ENCODE measurements around the gene PXMP2. TPM values are rescaled to one million over a fixed set of nuclear protein-coding genes. Genes with fewer than 3 reads are reported as not detected.

PXMP2 gene
- total and polyA plus RNA-seq, 4 donors = 43.8 to 259 (median 135) TPM

DNA sequence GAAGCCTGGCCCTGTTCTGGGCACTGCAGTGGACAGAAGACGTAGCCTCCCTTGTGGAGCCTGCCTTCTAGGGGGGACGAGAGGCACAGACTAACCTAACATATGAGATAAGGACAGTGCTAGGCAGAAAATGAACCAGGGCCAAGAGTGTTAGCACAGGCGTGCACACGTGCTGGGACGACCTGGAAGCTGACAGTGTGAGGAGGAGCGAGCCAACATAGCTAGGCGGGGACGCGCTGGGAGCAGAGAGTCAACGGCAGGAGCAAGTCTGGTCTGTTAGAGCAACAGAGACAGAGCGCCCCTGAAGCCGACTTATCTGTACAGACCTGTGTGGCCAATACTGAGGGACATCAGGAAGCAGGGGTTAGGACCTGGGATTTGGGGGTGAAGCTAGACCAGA lies 8.0 kb downstream of the PXMP2 start:
- WGBS = 39% methylated on average over 12 of the region's 12 CpGs
- TF ChIP-seq YY1 (IDR thresholded peaks at IDR 0.05) (peak; percentile 32), RXRA (IDR thresholded peaks at IDR 0.05) (peak; percentile 36 to 73), GABPA (IDR thresholded peaks at IDR 0.05 in 1 of 2, conservative IDR thresholded peaks at IDR 0.05 in 1 of 2) (peak in 1 of 2 donors; percentile 53), RAD21 (IDR thresholded peaks at IDR 0.05) (peak in 1 of 2 donors; percentile 27), HNF4A (conservative IDR thresholded peaks at IDR 0.05) (peak; percentile 28 to 66), FOXA2 (IDR thresholded peaks at IDR 0.05) (no peak), JUND (IDR thresholded peaks at IDR 0.05) (no peak), SP1 (IDR thresholded peaks at IDR 0.05) (peak; percentile 44)
- TF ChIP-seq, protein P1, sequence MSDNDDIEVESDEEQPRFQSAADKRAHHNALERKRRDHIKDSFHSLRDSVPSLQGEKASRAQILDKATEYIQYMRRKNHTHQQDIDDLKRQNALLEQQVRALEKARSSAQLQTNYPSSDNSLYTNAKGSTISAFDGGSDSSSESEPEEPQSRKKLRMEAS (IDR thresholded peaks at IDR 0.05) = peak; percentile 81
- TF ChIP-seq, protein P2, sequence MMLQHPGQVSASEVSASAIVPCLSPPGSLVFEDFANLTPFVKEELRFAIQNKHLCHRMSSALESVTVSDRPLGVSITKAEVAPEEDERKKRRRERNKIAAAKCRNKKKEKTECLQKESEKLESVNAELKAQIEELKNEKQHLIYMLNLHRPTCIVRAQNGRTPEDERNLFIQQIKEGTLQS (IDR thresholded peaks at IDR 0.05) = no peak
- TF ChIP-seq, protein P3, sequence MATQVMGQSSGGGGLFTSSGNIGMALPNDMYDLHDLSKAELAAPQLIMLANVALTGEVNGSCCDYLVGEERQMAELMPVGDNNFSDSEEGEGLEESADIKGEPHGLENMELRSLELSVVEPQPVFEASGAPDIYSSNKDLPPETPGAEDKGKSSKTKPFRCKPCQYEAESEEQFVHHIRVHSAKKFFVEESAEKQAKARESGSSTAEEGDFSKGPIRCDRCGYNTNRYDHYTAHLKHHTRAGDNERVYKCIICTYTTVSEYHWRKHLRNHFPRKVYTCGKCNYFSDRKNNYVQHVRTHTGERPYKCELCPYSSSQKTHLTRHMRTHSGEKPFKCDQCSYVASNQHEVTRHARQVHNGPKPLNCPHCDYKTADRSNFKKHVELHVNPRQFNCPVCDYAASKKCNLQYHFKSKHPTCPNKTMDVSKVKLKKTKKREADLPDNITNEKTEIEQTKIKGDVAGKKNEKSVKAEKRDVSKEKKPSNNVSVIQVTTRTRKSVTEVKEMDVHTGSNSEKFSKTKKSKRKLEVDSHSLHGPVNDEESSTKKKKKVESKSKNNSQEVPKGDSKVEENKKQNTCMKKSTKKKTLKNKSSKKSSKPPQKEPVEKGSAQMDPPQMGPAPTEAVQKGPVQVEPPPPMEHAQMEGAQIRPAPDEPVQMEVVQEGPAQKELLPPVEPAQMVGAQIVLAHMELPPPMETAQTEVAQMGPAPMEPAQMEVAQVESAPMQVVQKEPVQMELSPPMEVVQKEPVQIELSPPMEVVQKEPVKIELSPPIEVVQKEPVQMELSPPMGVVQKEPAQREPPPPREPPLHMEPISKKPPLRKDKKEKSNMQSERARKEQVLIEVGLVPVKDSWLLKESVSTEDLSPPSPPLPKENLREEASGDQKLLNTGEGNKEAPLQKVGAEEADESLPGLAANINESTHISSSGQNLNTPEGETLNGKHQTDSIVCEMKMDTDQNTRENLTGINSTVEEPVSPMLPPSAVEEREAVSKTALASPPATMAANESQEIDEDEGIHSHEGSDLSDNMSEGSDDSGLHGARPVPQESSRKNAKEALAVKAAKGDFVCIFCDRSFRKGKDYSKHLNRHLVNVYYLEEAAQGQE (IDR thresholded peaks at IDR 0.05) = peak; percentile 13
- DNase-seq (ENCODE audit: low spot score) = no peak
- Histone ChIP-seq H3K9ac (ENCODE audit: low read depth in 1 of 2, low read length in 2 of 2) (no peak overlapping the region), H3K4me3 (ENCODE audit: low read depth in 1 of 3, low read length in 3 of 3) (no peak overlapping the region), H3K27me3 (ENCODE audit: control insufficient read depth in 4 of 4, insufficient read depth in 4 of 4, low read length in 3 of 4) (no peaks in the 10 kb centered on the region), H3K4me1 (ENCODE audit: control insufficient read depth in 4 of 4, insufficient read depth in 4 of 4, low read length in 3 of 4) (peaks cover 0 to 35% (median 19%) of the 10 kb centered on the region in 4 donors), H3K27ac (ENCODE audit: low read depth in 1 of 2, low read length in 2 of 2) (peak overlapping the region; percentile 19 to 53), H3K36me3 (ENCODE audit: control insufficient read depth in 4 of 4, insufficient read depth in 3 of 4, low read depth in 1 of 4, low read length in 3 of 4) (peaks cover 6 to 22% (median 13%) of the 10 kb centered on the region in 4 donors), H3K9me3 (ENCODE audit: control insufficient read depth in 4 of 4, low read length in 3 of 4) (no peaks in the 10 kb centered on the region)

DNA sequence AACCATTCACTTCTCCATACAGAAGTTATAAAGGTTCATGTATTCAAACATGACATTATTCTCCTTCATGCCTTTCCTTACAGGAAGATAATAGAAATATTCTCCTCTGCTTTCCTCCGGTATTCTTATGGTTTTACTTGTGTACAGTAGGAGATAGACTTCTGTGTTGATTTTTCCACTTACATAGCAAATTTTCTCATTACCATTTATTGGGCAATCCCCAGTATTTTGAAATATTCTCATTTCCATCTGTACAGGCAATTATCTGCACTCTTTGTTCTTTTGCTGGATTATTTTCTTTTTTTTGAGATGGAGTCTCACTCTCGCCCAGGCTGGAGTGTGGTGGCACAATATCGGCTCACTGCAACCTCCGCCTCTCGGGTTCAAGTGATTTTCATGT lies 11.0 kb downstream of the PXMP2 start:
- Histone ChIP-seq H3K4me3 (ENCODE audit: low read depth in 1 of 3, low read length in 3 of 3) (no peak overlapping the region), H3K9me3 (ENCODE audit: control insufficient read depth in 4 of 4, low read length in 3 of 4) (no peaks in the 10 kb centered on the region), H3K9ac (ENCODE audit: low read depth in 1 of 2, low read length in 2 of 2) (no peak overlapping the region), H3K27ac (ENCODE audit: low read depth in 1 of 2, low read length in 2 of 2) (no peak overlapping the region), H3K4me1 (ENCODE audit: control insufficient read depth in 4 of 4, insufficient read depth in 4 of 4, low read length in 3 of 4) (peaks cover 0 to 36% (median 19%) of the 10 kb centered on the region in 4 donors), H3K36me3 (ENCODE audit: control insufficient read depth in 4 of 4, insufficient read depth in 3 of 4, low read depth in 1 of 4, low read length in 3 of 4) (peaks cover 11 to 32% (median 20%) of the 10 kb centered on the region in 4 donors), H3K27me3 (ENCODE audit: control insufficient read depth in 4 of 4, insufficient read depth in 4 of 4, low read length in 3 of 4) (no peaks in the 10 kb centered on the region)
- TF ChIP-seq HNF4A (conservative IDR thresholded peaks at IDR 0.05) (no peak), RAD21 (IDR thresholded peaks at IDR 0.05) (no peak), FOXA2 (IDR thresholded peaks at IDR 0.05) (peak; percentile 18)
- WGBS = 76% methylated on average over 5 of the region's 5 CpGs
- no peak for DNase-seq (ENCODE audit: low spot score)

DNA sequence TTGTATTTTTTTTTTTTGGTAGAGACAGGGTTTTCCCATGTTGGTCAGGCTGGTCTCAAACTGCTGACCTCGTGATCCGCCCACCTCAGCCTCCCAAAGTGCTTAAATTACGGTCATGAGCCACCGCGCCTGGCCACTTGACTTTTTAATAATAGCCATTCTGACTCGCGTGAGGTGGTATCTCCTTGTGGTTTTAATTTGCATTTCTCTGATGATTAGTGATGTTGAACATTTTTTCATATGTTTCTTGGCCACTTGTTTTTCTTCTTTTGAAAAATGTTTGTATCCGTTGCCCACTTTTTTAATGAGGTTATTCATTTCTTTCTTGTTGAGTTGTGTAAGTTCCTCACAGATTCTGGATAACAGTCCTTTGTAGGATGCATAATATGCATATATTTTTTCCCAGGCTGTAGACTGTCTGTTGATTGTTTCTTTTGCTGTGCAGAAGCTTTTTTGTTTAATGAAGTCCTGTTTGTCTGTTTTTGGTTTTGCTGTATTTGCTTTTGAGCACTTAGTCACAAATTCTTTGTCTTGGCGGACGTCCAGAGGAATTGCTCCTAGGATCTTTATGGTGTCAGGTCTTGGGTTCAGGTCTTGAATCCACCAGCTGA lies 12.9 kb downstream of the PXMP2 start:
- H3K27me3 ChIP-seq (ENCODE audit: control insufficient read depth in 4 of 4, insufficient read depth in 4 of 4, low read length in 3 of 4) = no peaks in the 10 kb centered on the region
- H3K36me3 ChIP-seq (ENCODE audit: control insufficient read depth in 4 of 4, insufficient read depth in 3 of 4, low read depth in 1 of 4, low read length in 3 of 4) = peaks cover 16 to 39% (median 30%) of the 10 kb centered on the region in 4 donors
- H3K9ac ChIP-seq (ENCODE audit: low read depth in 1 of 2, low read length in 2 of 2) = no peak overlapping the region
- DNase-seq (ENCODE audit: low spot score) = no peak
- 86% methylated on average over 10 of the region's 10 CpGs for WGBS
- TF ChIP-seq HNF4A (conservative IDR thresholded peaks at IDR 0.05) = peak in 1 of 2 donors; percentile 18
- no peak for TF ChIP-seq FOXA2 (IDR thresholded peaks at IDR 0.05)
- no peaks in the 10 kb centered on the region for H3K9me3 ChIP-seq (ENCODE audit: control insufficient read depth in 4 of 4, low read length in 3 of 4)
- peak overlapping the region in 1 of 2 donors; percentile 6 for H3K27ac ChIP-seq (ENCODE audit: low read depth in 1 of 2, low read length in 2 of 2)
- H3K4me1 ChIP-seq (ENCODE audit: control insufficient read depth in 4 of 4, insufficient read depth in 4 of 4, low read length in 3 of 4) = peaks cover 0 to 29% (median 14%) of the 10 kb centered on the region in 4 donors
- H3K4me3 ChIP-seq (ENCODE audit: low read depth in 1 of 3, low read length in 3 of 3) = no peak overlapping the region

All from liver (tissue), 9 donors.